ENCODE data around the gene FBXL7.

The FBXL7 gene

GRCh38 chr5:15717001-15717400 lies 217.0 kb downstream of the FBXL7 start:
- DNase-seq (ENCODE audit: low spot score) = no peak

- DNase-seq (ENCODE audit: low spot score) = no peak
Observed at GRCh38 chr5:15718421-15719179, 218.6 kb downstream of the FBXL7 start.

- DNase-seq (ENCODE audit: low spot score) = no peak
Observed at GRCh38 chr5:15719784-15720183, 219.8 kb downstream of the FBXL7 start.

GRCh38 chr5:15720515-15720914 lies 220.5 kb downstream of the FBXL7 start:
- DNase-seq (ENCODE audit: low spot score) = no peak

GRCh38 chr5:15722305-15722704 lies 222.3 kb downstream of the FBXL7 start:
- DNase-seq (ENCODE audit: low spot score) = no peak

- DNase-seq (ENCODE audit: low spot score) = no peak
Observed at GRCh38 chr5:15727375-15727774, 227.4 kb downstream of the FBXL7 start.

- DNase-seq (ENCODE audit: low spot score) = no peak
Observed at GRCh38 chr5:15728811-15729210, 228.8 kb downstream of the FBXL7 start.

- DNase-seq (ENCODE audit: low spot score) = no peak
Observed at GRCh38 chr5:15731699-15732098, 231.7 kb downstream of the FBXL7 start.

GRCh38 chr5:15734058-15734457 lies 234.1 kb downstream of the FBXL7 start:
- no peak for DNase-seq (ENCODE audit: low spot score)

GRCh38 chr5:15737036-15737821 lies 237.2 kb downstream of the FBXL7 start:
- no peak for DNase-seq (ENCODE audit: low spot score)

GRCh38 chr5:15737871-15738664 lies 238.1 kb downstream of the FBXL7 start:
- DNase-seq (ENCODE audit: low spot score) = no peak

- no peak for DNase-seq (ENCODE audit: low spot score)
Observed at GRCh38 chr5:15740383-15740782, 240.4 kb downstream of the FBXL7 start.

- DNase-seq (ENCODE audit: low spot score) = no peak
Observed at GRCh38 chr5:15741591-15741990, 241.6 kb downstream of the FBXL7 start.

- DNase-seq (ENCODE audit: low spot score) = no peak
Observed at GRCh38 chr5:15746833-15747232, 246.9 kb downstream of the FBXL7 start.

- no peak for DNase-seq (ENCODE audit: low spot score)
Observed at GRCh38 chr5:15748266-15748665, 248.3 kb downstream of the FBXL7 start.

- DNase-seq (ENCODE audit: low spot score) = peak; percentile 36
Observed at GRCh38 chr5:15752663-15753285, 252.8 kb downstream of the FBXL7 start.

- DNase-seq (ENCODE audit: low spot score) = no peak
Observed at GRCh38 chr5:15753752-15754151, 253.8 kb downstream of the FBXL7 start.

- peak; percentile 4 for DNase-seq (ENCODE audit: low spot score)
Observed at GRCh38 chr5:15757103-15757502, 257.1 kb downstream of the FBXL7 start.

- DNase-seq (ENCODE audit: low spot score) = no peak
Observed at GRCh38 chr5:15757619-15758018, 257.6 kb downstream of the FBXL7 start.

- no peak for DNase-seq (ENCODE audit: low spot score)
Observed at GRCh38 chr5:15762668-15763067, 262.7 kb downstream of the FBXL7 start.

GRCh38 chr5:15763754-15764153 lies 263.8 kb downstream of the FBXL7 start:
- DNase-seq (ENCODE audit: low spot score) = no peak

- DNase-seq (ENCODE audit: low spot score) = no peak
Observed at GRCh38 chr5:15768936-15769335, 269.0 kb downstream of the FBXL7 start.
